Smooth muscle cell (in vitro differentiated cells): ENCODE measurements around the gene PLA2R1. TPM values are rescaled to one million over a fixed set of nuclear protein-coding genes. Genes with fewer than 3 reads are reported as not detected.

Experiments
- DNase-seq: peaks from one replicate; lab custom pipeline; 2025; ENCODE audit not compliant: unreplicated experiment; lab: John Stamatoyannopoulos, UW
- H2AFZ ChIP-seq: fragments of 200-600 bp; sonication (generic); 2 replicates; pipeline ENCODE4 v1.6.0; 2016; ENCODE audit warnings: antibody characterized with exemption, low read depth, mild to moderate bottlenecking
- H3F3A ChIP-seq: fragments of 200-600 bp; sonication (generic); 2 replicates; pipeline ENCODE4 v1.6.0; 2017; ENCODE audit warnings: antibody characterized with exemption, low read depth
- H3K27ac ChIP-seq: fragments of 200-600 bp; sonication (generic); 2 replicates; pipeline ENCODE4 v1.5.1; 2016; ENCODE audit warnings: low read depth, mild to moderate bottlenecking
- H3K27me3 ChIP-seq: fragments of 200-600 bp; sonication (generic); 2 replicates; pipeline ENCODE4 v1.6.1; 2016; ENCODE audit warnings: low read depth, mild to moderate bottlenecking
- H3K36me3 ChIP-seq: fragments of 200-600 bp; sonication (generic); 2 replicates; pipeline ENCODE4 v1.5.1; 2016; ENCODE audit warnings: low read depth
- H3K4me1 ChIP-seq: fragments of 200-600 bp; sonication (generic); 2 replicates; pipeline ENCODE4 v1.5.1; 2016; ENCODE audit warnings: low read depth
- H3K4me2 ChIP-seq: fragments of 200-600 bp; sonication (generic); 2 replicates; pipeline ENCODE4 v1.6.0; 2016; ENCODE audit warnings: mild to moderate bottlenecking
- H3K4me3 ChIP-seq: fragments of 200-600 bp; sonication (generic); 2 replicates; pipeline ENCODE4 v1.5.1; 2016; ENCODE audit warnings: mild to moderate bottlenecking
- H3K79me2 ChIP-seq: fragments of 200-600 bp; sonication (generic); 2 replicates; pipeline ENCODE4 v1.6.0; 2016; ENCODE audit warnings: low read depth, mild to moderate bottlenecking
- H3K9ac ChIP-seq: fragments of 200-600 bp; sonication (generic); 2 replicates; pipeline ENCODE4 v1.6.0; 2016; ENCODE audit warnings: low read depth
- H3K9me3 ChIP-seq: fragments of 200-600 bp; sonication (generic); replicated peaks from 2 replicates; pipeline ENCODE4 v1.5.1; 2016; ENCODE audit warnings: low read depth
- H4K20me1 ChIP-seq: fragments of 200-600 bp; sonication (generic); 2 replicates; pipeline ENCODE4 v1.6.0; 2016; ENCODE audit warnings: low read depth
- WGBS: methylation state at CpG from one replicate; pipeline ENCODE4 v1.1.7; 2016; ENCODE audit warnings: low lambda C conversion rate; 5-methylcytosine and 5-hydroxymethylcytosine counted together
- polyA plus RNA-seq: library from polyadenylated mRNA; unstranded; fragments of >200 nt; fragmentation: Nextera tagmentation; extraction: Ambion mirVana; gene quantifications from 2 replicates; pipeline ENCODE4 v1.2.1, GENCODE V29; 2016
- total RNA-seq: library from RNA; depleted of rRNA; stranded (reverse); fragments of >200 nt; gene quantifications from 2 replicates; pipeline ENCODE4 v1.2.3, GENCODE V29; 2014
- TF ChIP-seq, protein P1 (sequence below): fragments of 200-600 bp; sonication (generic); IDR thresholded peaks from 2 replicates; pipeline ENCODE4 v1.5.1; 2017; ENCODE audit warnings: borderline replicate concordance, mild to moderate bottlenecking, antibody characterized with exemption; ENCODE audit not compliant: insufficient read depth, poor library complexity, severe bottlenecking

Gene PLA2R1
- total and polyA plus RNA-seq, 2 experiments from 2014 or later = 4.8 to 7.3 TPM

GRCh38 chr2:159946326-159946999 lies 116.0 kb downstream of the PLA2R1 start:
- H3F3A ChIP-seq = no peaks in the 10 kb centered on the region
- WGBS = 67% methylated on average over 1 of the region's 1 CpG

GRCh38 chr2:159944874-159945273 lies 117.5 kb downstream of the PLA2R1 start:
- Histone ChIP-seq H3K4me3 (no peak overlapping the region), H2AFZ (no peak overlapping the region), H3K9me3 (no peaks in the 10 kb centered on the region), H3K4me2 (no peak overlapping the region), H3K9ac (no peak overlapping the region), H3K36me3 (no peaks in the 10 kb centered on the region), H4K20me1 (no peaks in the 10 kb centered on the region), H3K27ac (no peak overlapping the region), H3K79me2 (no peaks in the 10 kb centered on the region), H3F3A (no peaks in the 10 kb centered on the region), H3K4me1 (no peaks in the 10 kb centered on the region), H3K27me3 (no peaks in the 10 kb centered on the region)
- 92% methylated on average over 2 of the region's 2 CpGs for WGBS
- TF ChIP-seq, protein P1, sequence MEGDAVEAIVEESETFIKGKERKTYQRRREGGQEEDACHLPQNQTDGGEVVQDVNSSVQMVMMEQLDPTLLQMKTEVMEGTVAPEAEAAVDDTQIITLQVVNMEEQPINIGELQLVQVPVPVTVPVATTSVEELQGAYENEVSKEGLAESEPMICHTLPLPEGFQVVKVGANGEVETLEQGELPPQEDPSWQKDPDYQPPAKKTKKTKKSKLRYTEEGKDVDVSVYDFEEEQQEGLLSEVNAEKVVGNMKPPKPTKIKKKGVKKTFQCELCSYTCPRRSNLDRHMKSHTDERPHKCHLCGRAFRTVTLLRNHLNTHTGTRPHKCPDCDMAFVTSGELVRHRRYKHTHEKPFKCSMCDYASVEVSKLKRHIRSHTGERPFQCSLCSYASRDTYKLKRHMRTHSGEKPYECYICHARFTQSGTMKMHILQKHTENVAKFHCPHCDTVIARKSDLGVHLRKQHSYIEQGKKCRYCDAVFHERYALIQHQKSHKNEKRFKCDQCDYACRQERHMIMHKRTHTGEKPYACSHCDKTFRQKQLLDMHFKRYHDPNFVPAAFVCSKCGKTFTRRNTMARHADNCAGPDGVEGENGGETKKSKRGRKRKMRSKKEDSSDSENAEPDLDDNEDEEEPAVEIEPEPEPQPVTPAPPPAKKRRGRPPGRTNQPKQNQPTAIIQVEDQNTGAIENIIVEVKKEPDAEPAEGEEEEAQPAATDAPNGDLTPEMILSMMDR = no peak
- no peak for DNase-seq

More at GRCh38 chr2:159946326-159946999, 116.0 kb downstream of the PLA2R1 start:
- Histone ChIP-seq H2AFZ (no peak overlapping the region), H4K20me1 (no peaks in the 10 kb centered on the region), H3K4me1 (no peaks in the 10 kb centered on the region), H3K79me2 (no peaks in the 10 kb centered on the region), H3K27me3 (no peaks in the 10 kb centered on the region), H3K4me2 (no peak overlapping the region), H3K4me3 (no peak overlapping the region), H3K27ac (no peak overlapping the region), H3K9ac (no peak overlapping the region), H3K9me3 (no peaks in the 10 kb centered on the region), H3K36me3 (no peaks in the 10 kb centered on the region)
- DNase-seq = no peak
- TF ChIP-seq, protein P1 = no peak

- Histone ChIP-seq H3K27me3 (no peaks in the 10 kb centered on the region), H3K9ac (no peak overlapping the region), H3K4me3 (no peak overlapping the region), H3K79me2 (no peaks in the 10 kb centered on the region), H3K9me3 (no peaks in the 10 kb centered on the region), H3K4me1 (no peaks in the 10 kb centered on the region), H3F3A (no peaks in the 10 kb centered on the region), H2AFZ (no peak overlapping the region), H3K4me2 (no peak overlapping the region), H3K27ac (no peak overlapping the region), H3K36me3 (no peaks in the 10 kb centered on the region), H4K20me1 (no peaks in the 10 kb centered on the region)
- TF ChIP-seq, protein P1 = no peak
- WGBS = 65% methylated on average over 1 of the region's 1 CpG
- DNase-seq = no peak
These were observed 120.3 kb downstream of the PLA2R1 start for GRCh38 chr2:159942146-159942545.

GRCh38 chr2:159941729-159942128 lies 120.7 kb downstream of the PLA2R1 start:
- Histone ChIP-seq H3K27ac (no peak overlapping the region), H3K27me3 (no peaks in the 10 kb centered on the region), H3K9me3 (no peaks in the 10 kb centered on the region), H3F3A (no peaks in the 10 kb centered on the region), H3K9ac (no peak overlapping the region), H2AFZ (no peak overlapping the region), H3K79me2 (no peaks in the 10 kb centered on the region), H4K20me1 (no peaks in the 10 kb centered on the region), H3K36me3 (no peaks in the 10 kb centered on the region), H3K4me1 (no peaks in the 10 kb centered on the region), H3K4me3 (no peak overlapping the region), H3K4me2 (no peak overlapping the region)
- DNase-seq = no peak
- 89% methylated on average over 5 of the region's 5 CpGs for whole genome bisulfite sequencing
- TF ChIP-seq, protein P1 = no peak
